ENCODE results near the gene NCKAP5. TPM values are rescaled to one million over a fixed set of nuclear protein-coding genes. Genes with fewer than 3 reads are reported as not detected.
"Not testable (repeated sequence)": the region's sequence is repeated elsewhere in the genome, so short reads cannot be mapped to it uniquely, and the experiment has no call there.

NCKAP5 gene
- polyA plus RNA-seq, 1 experiment: 2.1 TPM

DNA sequence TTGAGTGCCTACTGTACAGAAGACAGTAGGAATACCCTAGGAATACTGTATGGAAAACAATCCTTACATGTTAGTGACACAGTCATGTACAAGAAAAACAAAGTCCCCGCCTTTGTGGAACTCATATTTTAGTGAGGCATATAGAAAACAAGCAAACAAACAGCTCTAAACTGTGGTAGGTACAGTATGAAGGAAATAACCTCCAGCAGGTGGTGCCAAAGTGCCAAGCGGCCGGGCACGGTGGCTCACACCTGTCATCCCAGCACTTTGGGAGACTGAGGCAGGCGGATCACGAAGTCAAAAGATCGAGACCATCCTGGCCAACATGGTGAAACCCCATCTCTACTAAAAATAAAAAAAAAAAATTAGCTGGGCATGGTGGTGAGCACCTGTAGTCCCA lies 48.6 kb downstream of the NCKAP5 start:
- ChIA-PET POLR2A (interaction anchor here (0.7 kb wide), 1 partner anchor 200 kb away, joined by 4 read pairs; no protein-coding TSS in a partner anchor), CTCF (interaction anchor here (0.8 to 1.4 kb wide), 5 partner anchors 9 to 260 kb away, joined by 3 to 5 read pairs (median 3); no protein-coding TSS in a partner anchor)

GRCh38 chr2:133518700-133519344 lies 49.4 kb downstream of the NCKAP5 start:
- TF ChIP-seq, protein P1, sequence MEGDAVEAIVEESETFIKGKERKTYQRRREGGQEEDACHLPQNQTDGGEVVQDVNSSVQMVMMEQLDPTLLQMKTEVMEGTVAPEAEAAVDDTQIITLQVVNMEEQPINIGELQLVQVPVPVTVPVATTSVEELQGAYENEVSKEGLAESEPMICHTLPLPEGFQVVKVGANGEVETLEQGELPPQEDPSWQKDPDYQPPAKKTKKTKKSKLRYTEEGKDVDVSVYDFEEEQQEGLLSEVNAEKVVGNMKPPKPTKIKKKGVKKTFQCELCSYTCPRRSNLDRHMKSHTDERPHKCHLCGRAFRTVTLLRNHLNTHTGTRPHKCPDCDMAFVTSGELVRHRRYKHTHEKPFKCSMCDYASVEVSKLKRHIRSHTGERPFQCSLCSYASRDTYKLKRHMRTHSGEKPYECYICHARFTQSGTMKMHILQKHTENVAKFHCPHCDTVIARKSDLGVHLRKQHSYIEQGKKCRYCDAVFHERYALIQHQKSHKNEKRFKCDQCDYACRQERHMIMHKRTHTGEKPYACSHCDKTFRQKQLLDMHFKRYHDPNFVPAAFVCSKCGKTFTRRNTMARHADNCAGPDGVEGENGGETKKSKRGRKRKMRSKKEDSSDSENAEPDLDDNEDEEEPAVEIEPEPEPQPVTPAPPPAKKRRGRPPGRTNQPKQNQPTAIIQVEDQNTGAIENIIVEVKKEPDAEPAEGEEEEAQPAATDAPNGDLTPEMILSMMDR (IDR thresholded peaks at IDR 0.05; ENCODE audit: insufficient read depth, low read depth, low read length): no peak
- ChIA-PET CTCF (interaction anchor here (1.0 to 1.5 kb wide), 5 partner anchors 8 to 261 kb away, joined by 3 to 5 read pairs (median 4); no protein-coding TSS in a partner anchor), POLR2A (interaction anchor here (0.7 kb wide), 1 partner anchor 200 kb away, joined by 4 read pairs; no protein-coding TSS in a partner anchor)
- Histone ChIP-seq H3K4me3 (ENCODE audit: low read depth, low read length) (no peak overlapping the region), H3K27me3 (ENCODE audit: control insufficient read depth, insufficient read depth, low read length) (no peaks in the 10 kb centered on the region), H3K36me3 (ENCODE audit: control insufficient read depth, insufficient read depth, low read length) (no peaks in the 10 kb centered on the region)
- no peak for DNase-seq (ENCODE audit: low read depth)

More for the DNA sequence above, 48.6 kb downstream of the NCKAP5 start:
- not testable (repeated sequence) for H3K4me3 ChIP-seq (ENCODE audit: low read depth, low read length); H3K36me3 ChIP-seq (ENCODE audit: control insufficient read depth, insufficient read depth, low read length); DNase-seq (ENCODE audit: low read depth); H3K27me3 ChIP-seq (ENCODE audit: control insufficient read depth, insufficient read depth, low read length)
- TF ChIP-seq, protein P1 (IDR thresholded peaks at IDR 0.05; ENCODE audit: insufficient read depth, low read depth, low read length): peak; percentile 11; the same call in 1 of the 2 replicates

- TF ChIP-seq, protein P1 (IDR thresholded peaks at IDR 0.05; ENCODE audit: insufficient read depth, low read depth, low read length): no peak
- ChIA-PET POLR2A (no interaction called here), CTCF (interaction anchor here (1.5 kb wide), 1 partner anchor 9 kb away, joined by 4 read pairs; no protein-coding TSS in a partner anchor)
- DNase-seq (ENCODE audit: low read depth): no peak
- H3K27me3 ChIP-seq (ENCODE audit: control insufficient read depth, insufficient read depth, low read length): no peaks in the 10 kb centered on the region
- no peak overlapping the region for H3K4me3 ChIP-seq (ENCODE audit: low read depth, low read length)
- H3K36me3 ChIP-seq (ENCODE audit: control insufficient read depth, insufficient read depth, low read length): no peaks in the 10 kb centered on the region
Measured at GRCh38 chr2:133517876-133518275, 50.4 kb downstream of the NCKAP5 start.

GRCh38 chr2:133516405-133517026 lies 51.7 kb downstream of the NCKAP5 start:
- no peaks in the 10 kb centered on the region for H3K27me3 ChIP-seq (ENCODE audit: control insufficient read depth, insufficient read depth, low read length)
- no peak overlapping the region for H3K4me3 ChIP-seq (ENCODE audit: low read depth, low read length)
- ChIA-PET POLR2A (interaction anchor here (0.6 kb wide), 1 partner anchor 11 kb away, joined by 3 read pairs; no protein-coding TSS in a partner anchor), CTCF (interaction anchor here (1.3 kb wide), 1 partner anchor 12 kb away, joined by 3 read pairs; no protein-coding TSS in a partner anchor)
- DNase-seq (ENCODE audit: low read depth): no peak
- H3K36me3 ChIP-seq (ENCODE audit: control insufficient read depth, insufficient read depth, low read length): no peaks in the 10 kb centered on the region
- TF ChIP-seq, protein P1 (IDR thresholded peaks at IDR 0.05; ENCODE audit: insufficient read depth, low read depth, low read length): no peak

GRCh38 chr2:133515271-133515670 lies 53.0 kb downstream of the NCKAP5 start:
- POLR2A ChIA-PET: no interaction called here
- no peak for DNase-seq (ENCODE audit: low read depth)
- H3K36me3 ChIP-seq (ENCODE audit: control insufficient read depth, insufficient read depth, low read length): no peaks in the 10 kb centered on the region
- CTCF ChIA-PET: interaction anchor here (0.5 to 1.3 kb wide), 2 partner anchors 13 to 174 kb away, joined by 3 read pairs; no protein-coding TSS in a partner anchor
- no peak overlapping the region for H3K4me3 ChIP-seq (ENCODE audit: low read depth, low read length)
- TF ChIP-seq, protein P1 (IDR thresholded peaks at IDR 0.05; ENCODE audit: insufficient read depth, low read depth, low read length): no peak
- H3K27me3 ChIP-seq (ENCODE audit: control insufficient read depth, insufficient read depth, low read length): no peaks in the 10 kb centered on the region
